D341Med (cell line): Measurements from ENCODE around the gene HDAC11.

Experiments
- DNase-seq: peaks from one replicate; pipeline ENCODE4 v3.0.0; 2012; ENCODE audit warnings: low spot score

The HDAC11 gene

DNA sequence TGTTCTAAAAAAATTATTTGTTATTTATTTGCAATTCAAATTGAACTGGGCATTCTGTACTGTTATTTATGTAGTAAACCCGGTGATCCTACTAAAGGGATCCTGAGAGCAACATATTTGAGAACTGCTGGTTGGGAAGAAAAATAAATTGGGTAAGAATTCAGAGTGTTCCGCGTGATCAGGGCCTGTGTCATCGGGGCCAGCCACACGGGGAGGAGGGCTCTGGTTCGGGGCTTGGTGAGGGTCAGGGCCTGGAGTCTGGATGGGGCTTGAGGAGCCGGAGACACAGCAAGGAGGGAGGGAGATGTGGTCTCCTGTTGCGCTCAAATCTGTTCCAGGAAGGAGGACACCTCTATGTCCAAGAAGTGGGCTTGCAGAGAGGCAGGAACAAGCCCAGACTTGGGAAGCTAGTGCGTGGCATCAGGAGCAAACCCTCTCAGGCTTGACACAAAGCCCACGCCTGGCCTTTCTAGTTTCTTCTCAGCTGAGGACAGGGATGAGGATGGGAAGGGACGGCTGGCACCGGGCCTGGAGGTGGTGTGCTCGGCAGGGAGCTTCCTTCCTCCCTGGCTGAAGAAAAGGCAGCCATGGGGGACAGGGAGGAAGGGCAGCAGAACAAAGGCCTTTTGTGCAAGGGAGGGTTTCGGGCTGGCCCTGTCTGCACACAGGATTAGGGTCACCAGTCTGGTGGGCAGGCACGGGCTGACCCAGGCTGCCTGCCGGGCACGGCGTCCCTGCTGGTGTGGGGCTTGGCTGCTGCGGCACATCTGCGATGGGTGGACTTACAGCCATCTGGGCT, 45.9 kb downstream of the HDAC11 start:
- DNase-seq: no peak

DNA sequence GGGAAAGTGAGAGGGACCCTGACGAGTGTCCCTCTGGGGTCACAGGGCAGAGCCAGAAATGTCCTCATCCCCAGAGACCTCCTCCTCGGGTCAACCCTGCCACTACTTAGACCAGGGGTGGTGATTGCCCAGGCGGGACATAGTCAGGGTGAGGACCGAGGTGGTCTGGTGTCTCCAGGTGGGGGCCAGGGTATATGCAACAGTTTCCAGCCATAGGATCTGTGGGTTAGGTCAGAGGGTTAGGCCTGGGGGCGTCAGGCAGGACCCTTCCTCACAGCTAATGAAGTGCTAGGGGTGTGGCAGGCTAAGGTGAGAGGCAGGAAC, 46.5 kb downstream of the HDAC11 start:
- no peak for DNase-seq

DNA sequence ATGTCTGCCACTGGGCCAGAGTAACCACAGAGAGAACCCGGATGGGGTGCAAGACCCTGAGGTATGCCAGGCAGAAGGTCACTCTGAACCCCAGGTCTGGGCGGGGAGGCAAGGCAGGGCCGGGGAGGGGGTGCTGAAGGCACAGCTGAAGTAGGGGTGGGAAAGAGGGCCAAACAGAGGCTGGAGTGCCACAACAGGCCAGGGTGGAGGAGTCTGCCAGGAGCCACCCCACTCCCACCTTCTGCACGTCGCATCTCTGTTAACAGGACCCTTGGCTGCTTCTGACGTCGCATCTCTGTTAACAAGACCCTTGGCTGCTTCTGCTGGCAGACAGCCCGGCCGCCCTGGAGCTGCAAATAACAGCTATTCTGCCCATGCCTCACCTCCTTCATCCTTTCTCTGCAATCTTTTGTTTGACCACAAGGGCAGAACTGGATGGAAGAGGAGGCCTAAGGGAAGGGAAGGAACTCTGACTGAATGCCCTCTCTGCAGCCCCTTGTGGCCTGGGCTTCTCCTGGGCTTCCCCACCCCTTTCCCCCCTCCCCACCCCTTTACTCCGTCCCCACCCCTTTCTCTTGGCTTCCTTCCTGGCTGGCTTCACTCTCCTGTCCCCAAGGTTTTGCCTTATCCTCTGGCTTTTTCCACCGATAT, 48.2 kb downstream of the HDAC11 start:
- DNase-seq: peak; percentile 52

DNA sequence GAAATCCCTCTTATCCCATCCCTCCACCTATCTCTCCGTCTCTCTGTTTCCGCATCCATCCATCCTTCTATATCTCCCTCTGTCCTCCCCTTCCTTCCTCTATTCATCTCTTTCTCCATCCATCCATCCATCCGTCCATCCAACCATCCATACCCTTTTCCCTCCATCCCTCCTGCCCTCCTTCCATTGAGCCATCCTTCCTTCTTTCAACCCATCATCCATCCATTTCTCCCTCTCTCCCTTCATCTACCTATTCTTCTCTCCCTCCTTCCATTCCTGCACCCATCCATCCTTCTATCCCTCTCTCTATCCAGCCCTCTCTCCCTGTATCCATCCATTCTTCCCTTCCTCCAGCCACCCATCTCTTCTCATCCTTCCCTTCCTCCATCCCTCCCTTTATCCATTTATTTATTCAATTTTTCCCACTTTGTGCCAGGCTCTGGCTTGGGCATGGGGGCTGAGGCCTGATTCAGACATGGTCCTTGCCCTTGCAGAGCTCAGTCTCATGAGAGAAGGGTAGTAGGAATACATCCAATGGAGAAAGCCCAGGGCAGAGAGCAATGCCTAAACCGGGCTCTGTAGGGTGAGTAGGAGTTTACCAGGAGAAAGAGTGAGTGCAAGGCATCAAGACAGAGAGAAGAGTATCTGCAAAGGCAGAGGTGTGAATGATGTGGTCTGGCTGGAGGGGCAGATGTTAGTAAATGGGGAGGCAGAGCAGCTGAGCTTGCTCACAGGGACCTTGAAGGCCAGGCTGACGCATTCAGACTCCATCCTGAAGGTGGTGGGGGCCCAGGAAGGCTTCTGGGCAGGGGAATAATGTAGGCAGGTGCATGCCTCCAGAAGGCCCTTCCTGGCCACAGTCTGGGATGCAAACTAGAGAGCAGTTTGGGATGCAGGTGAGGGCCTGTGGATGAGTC, 49.3 kb downstream of the HDAC11 start:
- no peak for DNase-seq

DNA sequence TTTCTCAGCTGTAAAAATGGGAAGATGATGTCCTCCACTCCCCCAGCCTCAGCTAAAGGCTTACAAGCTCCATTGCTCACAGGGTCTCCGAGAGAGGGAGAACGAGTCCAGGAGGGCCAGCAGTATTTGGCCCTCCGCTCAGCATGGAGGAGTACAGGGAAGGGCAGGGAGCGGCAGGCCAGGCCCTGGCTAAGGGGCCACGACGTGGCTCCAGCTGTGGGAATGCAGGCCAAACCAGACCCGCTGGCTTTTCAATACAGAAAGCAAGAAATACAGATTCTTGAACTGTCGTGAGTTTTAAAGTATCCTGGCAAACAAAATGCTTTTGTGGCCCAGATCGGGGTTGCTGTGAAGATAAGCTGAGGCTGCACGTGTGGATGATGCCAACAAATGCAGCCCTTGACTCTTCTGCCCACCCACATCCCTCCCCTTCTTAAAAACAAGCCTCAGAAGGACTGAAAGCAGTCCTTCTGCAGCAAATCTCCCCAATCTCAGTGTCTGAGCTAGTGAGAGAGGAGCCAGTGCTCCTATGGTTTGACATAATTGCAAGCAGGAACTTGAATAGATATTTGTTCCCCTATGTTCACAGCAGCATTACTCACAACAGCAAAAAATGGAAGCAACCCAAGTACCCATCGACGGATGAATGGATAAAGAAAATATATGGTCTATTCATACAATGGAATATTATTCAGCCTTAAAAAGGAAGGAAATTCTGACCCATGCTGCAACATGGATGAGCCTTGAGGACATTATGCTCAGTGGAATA, 50.3 kb downstream of the HDAC11 start:
- DNase-seq: no peak

DNA sequence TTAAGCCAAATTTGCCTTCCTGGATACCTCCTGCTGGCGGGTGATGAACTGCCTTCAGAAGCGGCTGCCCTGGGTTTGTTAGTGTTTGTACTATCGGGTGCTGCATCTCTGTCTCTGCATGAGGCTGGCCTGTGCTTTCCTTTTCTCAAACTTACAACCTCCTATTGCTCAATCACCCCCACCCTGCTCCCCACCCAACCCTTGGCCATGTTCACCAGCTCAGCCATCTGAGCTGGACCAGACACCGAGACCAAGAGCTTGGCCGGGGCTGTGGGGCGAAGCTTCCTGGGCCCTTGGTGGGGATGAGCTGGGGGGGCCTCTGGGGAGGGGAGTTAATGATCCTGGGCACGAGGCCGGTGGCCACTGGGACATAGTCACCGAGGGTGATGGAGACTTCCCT, 52.0 kb downstream of the HDAC11 start:
- no peak for DNase-seq

DNA sequence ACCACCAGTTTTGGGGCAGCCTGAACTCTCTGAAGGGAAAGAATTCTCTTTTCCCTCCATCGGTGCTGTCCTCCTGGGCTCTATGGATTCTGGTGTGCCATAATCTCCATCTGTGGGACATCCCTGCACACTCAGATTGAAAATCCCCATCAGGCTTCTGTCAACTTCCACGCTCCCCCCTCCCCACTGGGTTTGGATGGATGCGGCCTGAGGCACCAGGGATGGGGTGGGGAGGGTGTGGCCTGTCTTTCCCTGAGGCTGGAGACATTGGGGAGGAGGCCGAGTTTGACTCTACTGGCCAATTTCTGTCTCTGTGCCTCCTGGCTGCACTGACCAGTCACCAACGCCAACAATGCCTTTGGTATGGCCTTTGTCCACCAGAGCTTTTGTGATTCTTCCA, 52.5 kb downstream of the HDAC11 start:
- DNase-seq: no peak

DNA sequence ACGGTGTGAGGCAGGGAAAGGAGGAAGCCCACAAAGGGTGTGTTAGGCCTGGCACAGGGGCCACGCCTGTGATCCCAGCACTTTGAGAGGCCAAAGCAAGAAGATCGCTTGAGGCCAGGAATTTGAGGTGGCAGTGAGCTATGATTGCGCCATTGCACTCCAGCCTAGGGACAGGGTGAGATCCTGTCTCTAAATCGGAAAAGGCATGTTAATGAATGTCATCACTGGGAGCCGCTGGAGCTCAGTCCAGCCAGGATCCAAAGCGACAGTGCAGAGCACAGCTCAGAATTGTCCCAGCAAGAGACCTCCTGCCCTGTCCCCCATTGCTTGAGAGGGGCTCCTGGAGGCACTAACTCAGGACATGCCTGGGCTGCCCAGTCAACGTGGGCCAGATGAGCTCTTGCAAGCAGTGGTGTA, 53.8 kb downstream of the HDAC11 start:
- DNase-seq: no peak

DNA sequence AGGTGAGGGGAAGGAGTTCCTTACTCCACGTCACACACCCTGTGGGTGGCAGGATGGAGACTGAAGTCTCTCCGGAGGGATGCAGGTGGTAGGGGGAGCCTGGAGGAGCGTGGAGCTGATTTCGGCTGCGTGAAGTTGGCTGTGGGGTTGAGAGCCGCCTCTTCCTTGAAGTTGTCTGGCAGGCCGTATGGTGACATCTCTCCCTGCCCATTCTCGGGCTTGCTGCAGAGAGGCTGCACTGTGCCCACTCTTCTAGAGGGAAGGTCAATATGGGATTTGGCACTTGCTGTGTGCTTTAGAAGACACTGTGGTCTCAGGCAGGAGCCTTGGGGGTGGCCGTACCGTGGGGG, 55.4 kb downstream of the HDAC11 start:
- no peak for DNase-seq

DNA sequence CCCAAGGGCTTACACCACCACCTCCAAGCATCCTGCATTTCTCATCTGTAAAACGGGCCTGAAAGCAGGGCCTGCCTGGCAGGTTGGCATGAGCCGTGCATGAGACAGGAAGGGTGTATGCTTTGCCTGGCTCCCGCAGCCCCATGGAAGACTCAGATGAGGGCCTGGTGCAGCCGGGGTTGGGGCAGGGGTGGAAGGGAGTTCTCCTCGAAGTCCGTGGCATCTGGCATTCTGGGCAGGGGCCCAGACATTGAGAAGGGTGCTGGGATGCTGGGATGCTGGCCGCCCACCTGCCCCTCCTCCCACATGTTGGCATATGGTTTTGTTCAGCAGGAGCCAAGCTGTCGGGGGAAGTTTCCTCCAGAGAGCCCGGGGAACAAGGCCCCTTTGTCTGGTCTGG, 55.8 kb downstream of the HDAC11 start:
- DNase-seq: no peak

DNA sequence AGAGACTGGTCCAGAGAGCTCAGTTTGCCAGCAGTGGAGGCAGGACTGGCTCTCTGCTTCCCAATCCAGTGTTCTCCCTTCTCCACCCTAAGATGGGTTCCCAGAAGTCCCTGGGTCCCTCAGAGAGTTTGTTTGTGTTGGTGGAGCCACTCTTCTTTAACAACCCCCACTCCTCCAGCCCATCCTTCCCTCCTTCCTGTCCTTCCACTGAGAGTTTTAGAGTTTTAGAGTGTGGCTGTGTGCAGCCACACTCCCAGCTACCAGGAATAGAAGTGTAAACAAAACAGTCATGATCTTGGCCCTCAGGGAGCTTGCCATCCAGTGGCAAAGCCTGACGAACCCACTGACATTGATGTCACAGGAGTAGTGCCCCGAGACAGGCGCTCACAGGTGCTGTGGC, 56.3 kb downstream of the HDAC11 start:
- DNase-seq: no peak

DNA sequence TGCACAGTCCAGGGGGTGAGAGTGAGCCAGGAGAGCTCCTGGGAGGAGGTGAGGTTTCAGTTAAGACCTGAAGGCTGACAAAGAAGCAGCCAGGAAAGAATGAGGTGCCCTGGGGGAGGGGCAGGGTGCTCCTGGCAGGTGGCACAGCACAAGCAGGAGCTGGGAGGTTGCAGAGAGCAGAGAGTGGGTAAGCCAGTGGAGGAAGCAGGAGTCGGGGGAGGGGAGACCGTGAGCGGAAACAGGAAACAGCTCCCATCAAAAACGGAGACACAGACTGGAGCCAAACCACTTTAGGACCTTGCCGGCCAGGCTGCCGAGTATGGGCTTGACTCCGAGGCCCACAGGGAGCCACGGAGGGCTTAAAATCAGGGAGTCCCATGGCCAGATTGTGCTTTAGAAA, 56.7 kb downstream of the HDAC11 start:
- no peak for DNase-seq

DNA sequence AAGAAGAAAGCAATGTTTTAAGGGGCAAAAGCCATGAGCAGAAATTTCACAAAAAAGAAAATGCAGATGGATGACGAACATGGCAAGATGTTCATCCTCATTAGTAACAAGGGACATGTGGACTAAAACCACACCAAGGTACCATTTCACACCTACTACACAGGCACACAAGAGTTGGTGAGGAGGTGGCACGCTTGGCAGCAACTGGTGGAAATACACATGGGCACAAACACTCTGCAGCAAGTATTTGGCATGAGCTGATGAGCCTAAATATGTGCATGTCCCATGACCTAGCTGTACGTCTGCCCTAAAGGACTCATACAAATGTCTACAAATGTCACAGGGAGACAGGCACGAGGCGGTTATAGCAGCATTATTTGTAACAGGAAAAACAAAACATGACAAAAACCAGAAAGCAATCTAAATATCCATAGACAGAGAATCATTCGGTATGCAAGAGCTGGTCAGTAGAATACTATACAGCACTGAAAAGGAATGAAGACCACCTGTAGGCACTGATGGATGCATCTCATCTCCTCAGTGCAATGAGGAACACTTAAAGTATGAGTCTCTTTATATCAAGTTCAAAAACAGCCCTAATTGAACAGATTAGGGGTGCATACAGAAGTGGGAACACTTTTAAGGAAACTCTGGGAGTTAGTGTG, 57.3 kb downstream of the HDAC11 start:
- DNase-seq: no peak

DNA sequence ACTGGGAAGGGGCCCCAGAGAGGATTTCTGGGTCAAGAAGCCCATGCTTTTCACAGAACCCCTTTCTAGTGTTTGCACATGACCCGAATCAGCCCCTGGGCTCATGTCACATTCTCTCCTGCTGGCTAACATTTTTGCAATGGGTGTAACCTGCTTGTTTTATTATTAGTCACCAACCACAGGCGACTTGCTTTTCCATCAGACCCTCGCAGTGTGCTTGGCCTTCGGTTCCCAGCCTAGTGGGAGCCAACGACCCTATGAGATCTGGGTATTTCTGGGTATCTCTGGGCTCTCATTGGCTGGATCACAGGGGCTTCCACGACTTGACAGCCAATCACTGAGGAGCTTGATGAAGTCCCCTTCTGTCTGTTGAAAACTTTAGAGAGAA, 57.8 kb downstream of the HDAC11 start:
- no peak for DNase-seq

DNA sequence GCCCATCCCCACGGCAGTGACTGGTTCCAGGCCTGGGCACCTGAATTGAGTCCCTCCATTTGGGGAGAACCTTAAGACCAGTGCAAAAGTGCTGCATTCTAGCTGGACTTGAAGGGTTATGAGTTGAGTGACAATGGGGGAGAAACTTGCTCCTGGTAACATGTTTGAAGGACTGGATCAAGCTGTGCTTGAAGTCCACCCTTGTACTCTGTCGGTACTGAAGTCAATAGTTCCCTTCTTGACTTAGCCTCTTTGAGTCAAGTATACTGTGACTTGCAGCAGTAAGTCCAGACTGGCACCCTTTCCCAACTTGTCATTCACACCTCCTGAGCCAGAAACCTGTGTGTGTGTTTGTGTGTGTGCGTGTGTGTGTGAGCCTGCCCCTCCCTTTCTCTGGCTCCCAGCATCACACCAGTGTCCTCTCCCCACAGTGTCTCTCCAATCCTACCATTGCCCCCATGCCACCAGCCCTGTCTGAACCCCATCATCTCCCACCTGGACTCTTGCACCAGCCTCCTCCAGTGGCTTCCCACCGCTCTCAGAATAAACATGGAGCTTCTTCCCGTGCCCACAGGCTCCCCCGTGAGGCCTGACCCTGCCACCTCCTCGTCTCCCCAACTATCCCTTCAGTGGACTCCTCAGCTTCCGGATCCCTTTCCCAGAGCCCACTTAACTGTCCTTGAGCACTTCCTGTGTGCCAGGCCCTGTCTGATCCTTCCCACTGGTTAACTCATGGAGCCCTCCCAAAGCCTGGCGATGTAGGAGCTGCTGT, 58.6 kb downstream of the HDAC11 start:
- DNase-seq: no peak

DNA sequence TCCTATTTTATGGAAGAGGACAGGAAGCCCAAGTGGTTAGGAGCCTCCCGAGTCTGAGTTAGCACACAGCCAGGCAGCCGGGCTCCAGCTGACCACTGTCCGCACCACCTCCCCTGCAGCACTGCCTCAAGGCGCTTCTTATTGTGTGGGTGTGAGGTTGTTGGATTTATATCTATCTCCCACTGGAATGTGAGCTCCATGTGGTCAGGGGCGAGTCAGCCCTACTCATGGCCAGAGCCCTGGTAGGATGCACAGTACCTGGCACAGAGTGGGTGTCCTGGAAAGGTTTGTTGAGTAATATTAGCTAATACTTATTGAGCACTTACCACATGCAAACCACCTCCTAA, 59.2 kb downstream of the HDAC11 start:
- no peak for DNase-seq

DNA sequence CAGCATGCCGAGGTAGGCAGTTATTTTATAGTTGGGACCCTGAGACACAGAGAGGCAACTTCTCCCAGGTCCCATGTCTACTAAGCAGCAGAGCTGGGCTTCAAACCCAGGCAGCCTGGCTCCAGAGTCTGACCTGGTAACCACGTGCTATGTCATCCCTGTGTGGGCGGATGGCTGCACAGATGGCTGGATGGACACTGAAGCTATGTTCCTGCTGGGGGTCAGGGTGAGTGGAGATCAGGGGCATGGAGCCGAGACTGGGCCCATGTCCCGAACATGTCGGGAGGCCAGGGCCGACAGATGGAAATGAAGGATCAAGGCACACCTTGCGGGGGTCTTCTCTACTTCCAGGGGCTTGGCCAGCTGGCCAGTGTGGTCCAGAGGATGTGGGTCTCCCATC, 59.6 kb downstream of the HDAC11 start:
- DNase-seq: no peak

DNA sequence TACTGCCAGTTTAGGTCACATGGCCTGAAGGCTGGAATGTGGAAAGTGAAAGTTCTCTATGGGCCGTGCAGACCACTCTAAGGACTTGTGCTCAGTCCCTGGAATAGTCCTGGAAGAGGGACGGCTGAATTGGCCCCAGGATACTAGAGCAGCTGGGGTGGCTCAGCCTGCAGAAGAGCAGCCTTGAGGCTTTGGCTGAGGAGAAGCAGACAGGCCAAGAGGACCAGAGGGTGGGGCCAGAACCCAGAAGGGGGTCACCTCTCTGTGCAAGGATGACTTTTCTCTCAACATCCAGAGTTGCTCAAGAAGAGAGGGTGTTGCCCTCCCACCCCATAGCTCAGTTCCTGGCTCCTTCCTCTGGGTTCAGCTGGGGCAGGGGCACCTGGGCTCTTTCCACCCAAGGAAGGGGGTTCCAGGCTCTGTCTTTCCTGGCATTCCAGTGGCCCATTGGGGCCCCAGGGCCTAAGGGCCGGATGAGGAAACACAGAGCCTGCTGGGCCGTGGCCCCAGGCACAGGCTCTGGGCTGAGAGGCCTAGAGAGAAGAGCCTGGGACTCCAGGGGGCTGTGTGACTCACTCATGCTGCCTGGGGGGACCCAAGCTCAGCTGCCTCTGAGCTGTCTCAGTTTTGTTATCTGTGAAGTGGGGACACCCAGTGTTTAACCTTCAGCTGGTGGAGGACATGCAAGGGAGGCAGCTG, 60.3 kb downstream of the HDAC11 start:
- no peak for DNase-seq

DNA sequence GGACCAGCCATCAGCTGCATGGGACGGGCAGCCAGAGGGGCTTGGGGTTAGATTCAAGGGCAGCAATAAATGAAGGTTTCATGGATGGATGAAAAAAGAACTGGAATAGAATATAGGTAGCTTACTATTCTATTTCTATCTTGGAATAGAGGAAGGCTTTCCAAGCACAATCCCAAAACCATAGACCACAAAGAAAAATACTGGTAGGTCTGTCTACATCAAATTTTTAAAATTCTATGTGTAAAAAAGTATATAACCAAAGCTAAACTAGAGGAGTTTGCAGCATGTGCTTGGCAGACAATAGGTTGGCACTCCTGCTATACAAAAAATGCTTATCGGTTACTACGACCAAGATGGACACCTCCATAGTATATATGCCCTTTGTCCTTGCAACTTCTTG, 61.6 kb downstream of the HDAC11 start:
- no peak for DNase-seq

DNA sequence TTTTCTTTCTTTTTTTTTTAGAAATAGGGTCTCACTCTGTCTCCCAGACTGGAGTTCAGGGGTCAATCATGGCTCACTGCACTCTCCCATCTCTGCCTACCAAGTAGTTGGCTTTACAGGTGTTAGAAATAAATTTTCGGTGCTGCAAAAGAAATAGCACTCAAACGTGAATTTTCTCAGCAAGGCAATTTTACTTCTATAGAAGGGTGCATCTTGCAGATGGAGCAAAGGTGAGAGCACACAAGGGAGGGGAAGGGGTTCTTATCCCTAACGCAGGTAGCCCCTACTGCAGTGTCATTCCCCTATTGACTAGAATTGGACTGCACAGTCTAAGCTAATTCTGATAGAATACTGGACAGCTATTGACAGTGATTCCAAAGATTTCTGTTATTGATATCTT, 62.0 kb downstream of the HDAC11 start:
- DNase-seq: no peak

DNA sequence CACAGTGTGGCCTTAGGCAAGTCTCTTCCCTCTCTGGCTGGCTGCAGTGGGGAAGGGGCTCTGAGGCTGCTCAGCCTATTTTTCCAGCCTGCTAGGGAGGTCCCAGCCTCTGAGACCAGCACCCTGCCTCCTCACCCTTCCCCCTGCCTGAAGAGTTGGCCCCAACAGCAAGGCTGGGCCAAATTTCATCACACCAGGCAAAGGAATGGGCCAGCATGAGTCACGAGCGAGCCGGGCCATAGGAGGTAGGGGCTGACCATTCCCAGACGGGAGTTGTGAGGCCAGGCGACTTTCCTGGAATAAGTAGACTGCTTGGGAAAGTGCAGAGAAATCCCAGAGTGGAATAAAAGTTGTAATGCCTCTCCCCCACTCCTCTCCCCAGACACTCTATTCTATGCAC, 63.1 kb downstream of the HDAC11 start:
- DNase-seq: no peak
